DOHH2 (cell line): ENCODE measurements around the gene TDRKH.

Experiments
- H3F3A ChIP-seq: fragments of 200-600 bp; sonication (generic), shearing (Covaris generic); 2 replicates; pipeline ENCODE4 v1.6.0; 2016; ENCODE audit warnings: antibody characterized with exemption, mild to moderate bottlenecking; ENCODE audit not compliant: control insufficient read depth, insufficient read depth
- H3K27ac ChIP-seq: fragments of 200-600 bp; sonication (generic); 2 replicates; pipeline ENCODE4 v1.5.1; 2014; ENCODE audit warnings: low read depth, mild to moderate bottlenecking, low read length, moderate library complexity
- H3K27me3 ChIP-seq: fragments of 200-600 bp; sonication (generic); 2 replicates; pipeline ENCODE4 v1.6.1; 2014; ENCODE audit warnings: mild to moderate bottlenecking, low read length, mixed read lengths; ENCODE audit not compliant: control insufficient read depth
- H3K36me3 ChIP-seq: fragments of 200-600 bp; sonication (generic); 2 replicates; pipeline ENCODE4 v1.6.1; 2014; ENCODE audit warnings: mild to moderate bottlenecking, low read length, moderate library complexity, mixed read lengths; ENCODE audit not compliant: control insufficient read depth
- H3K4me1 ChIP-seq: fragments of 200-600 bp; sonication (generic); 2 replicates; pipeline ENCODE4 v1.6.1; 2014; ENCODE audit warnings: mild to moderate bottlenecking, low read length, mixed read lengths; ENCODE audit not compliant: control insufficient read depth
- H3K4me2 ChIP-seq: fragments of 200-600 bp; sonication (generic); 2 replicates; pipeline ENCODE4 v1.6.0; 2014; ENCODE audit warnings: mild to moderate bottlenecking, low read length, moderate library complexity
- H3K4me3 ChIP-seq: fragments of 200-600 bp; sonication (generic); 2 replicates; pipeline ENCODE4 v1.5.1; 2014; ENCODE audit warnings: mild to moderate bottlenecking, low read length, mixed read lengths
- H3K79me2 ChIP-seq: fragments of 200-600 bp; sonication (generic); 2 replicates; pipeline ENCODE4 v1.6.1; 2014; ENCODE audit warnings: mild to moderate bottlenecking, low read length, mixed read lengths; ENCODE audit not compliant: control insufficient read depth
- H3K9me2 ChIP-seq: fragments of 200-600 bp; sonication (generic); replicated peaks from 2 replicates; pipeline ENCODE4 v1.6.1; 2014; ENCODE audit warnings: mild to moderate bottlenecking, low read length, mixed read lengths; ENCODE audit not compliant: control insufficient read depth
- H3K9me3 ChIP-seq: fragments of 200-600 bp; sonication (generic); 2 replicates; pipeline ENCODE4 v1.6.1; 2014; ENCODE audit warnings: antibody characterized with exemption, low read length, mixed read lengths; ENCODE audit not compliant: control insufficient read depth, insufficient read depth
- H4K20me1 ChIP-seq: fragments of 200-600 bp; sonication (generic); 2 replicates; pipeline ENCODE4 v1.6.0; 2014; ENCODE audit warnings: low read depth, mild to moderate bottlenecking, antibody characterized with exemption, low read length, moderate library complexity; ENCODE audit not compliant: control insufficient read depth, insufficient read depth
- CTCF ChIP-seq: fragments of 200-600 bp; sonication (generic); IDR thresholded peaks from one replicate; pipeline ENCODE4 v1.5.1; 2014; ENCODE audit warnings: antibody characterized with exemption, mild to moderate bottlenecking, low read depth, low read length; ENCODE audit not compliant: poor library complexity, severe bottlenecking
- EZH2phosphoT487 ChIP-seq: fragments of 200-600 bp; sonication (generic); IDR thresholded peaks from 2 replicates; pipeline ENCODE4 v1.6.1; 2017; ENCODE audit warnings: borderline replicate concordance, mild to moderate bottlenecking, antibody characterized with exemption, low read length, moderate library complexity, mixed read lengths

The TDRKH gene

GRCh38 chr1:151814971-151815545 lies 24.8 kb upstream of the TDRKH start:
- Histone ChIP-seq H3K27me3 (peaks cover 16% of the 10 kb centered on the region), H3K27ac (no peak overlapping the region), H3K4me2 (no peak overlapping the region)

GRCh38 chr1:151814426-151814825 lies 24.1 kb upstream of the TDRKH start:
- no peaks in the 10 kb centered on the region for H3K79me2 ChIP-seq
- no peaks in the 10 kb centered on the region for H3K9me2 ChIP-seq
- H3K4me2 ChIP-seq: no peak overlapping the region
- no peaks in the 10 kb centered on the region for H3K36me3 ChIP-seq
- H4K20me1 ChIP-seq: no peaks in the 10 kb centered on the region
- TF ChIP-seq CTCF: no peak
- no peak for TF ChIP-seq EZH2phosphoT487
- H3K4me3 ChIP-seq: no peak overlapping the region
- H3K9me3 ChIP-seq: no peaks in the 10 kb centered on the region
- H3K27me3 ChIP-seq: peaks cover 16% of the 10 kb centered on the region
- H3K4me1 ChIP-seq: peaks cover 3% of the 10 kb centered on the region; the same call in 1 of the 2 replicates
- H3F3A ChIP-seq: no peaks in the 10 kb centered on the region
- no peak overlapping the region for H3K27ac ChIP-seq

More at GRCh38 chr1:151814971-151815545, 24.8 kb upstream of the TDRKH start:
- TF ChIP-seq EZH2phosphoT487 (no peak), CTCF (no peak)
- no peak overlapping the region for H3K4me3 ChIP-seq
- no peaks in the 10 kb centered on the region for H3K36me3 ChIP-seq
- H3K4me1 ChIP-seq: peaks cover 3% of the 10 kb centered on the region; the same call in 1 of the 2 replicates
- H3K9me3 ChIP-seq: no peaks in the 10 kb centered on the region
- H3K9me2 ChIP-seq: no peaks in the 10 kb centered on the region
- H4K20me1 ChIP-seq: no peaks in the 10 kb centered on the region
- H3F3A ChIP-seq: no peaks in the 10 kb centered on the region
- H3K79me2 ChIP-seq: no peaks in the 10 kb centered on the region

GRCh38 chr1:151813271-151813977 lies 23.1 kb upstream of the TDRKH start:
- Histone ChIP-seq H3K4me2 (no peak overlapping the region), H3K27ac (no peak overlapping the region), H3F3A (no peaks in the 10 kb centered on the region), H3K9me3 (no peaks in the 10 kb centered on the region), H3K4me3 (no peak overlapping the region), H4K20me1 (no peaks in the 10 kb centered on the region), H3K36me3 (no peaks in the 10 kb centered on the region), H3K9me2 (no peaks in the 10 kb centered on the region), H3K27me3 (peaks cover 15% of the 10 kb centered on the region), H3K4me1 (peaks cover 3% of the 10 kb centered on the region; the same call in 1 of the 2 replicates), H3K79me2 (no peaks in the 10 kb centered on the region)
- no peak for TF ChIP-seq EZH2phosphoT487
- TF ChIP-seq CTCF: no peak
